OCI-LY7 (cell line): ENCODE results near the gene BANF2. TPM values are rescaled to one million over a fixed set of nuclear protein-coding genes. Genes with fewer than 3 reads are reported as not detected.

Experiments
- BruUV-seq: library from RNA; stranded (reverse); fragments of 400-500 nt; replicated peaks from 2 replicates; lab custom pipeline; 2021; lab: Mats Ljungman, UMichigan
- CTCF ChIA-PET: fragments of 300-600 bp; sonication (Branson Sonifier 250); formaldehyde crosslinking; loops from one replicate; lab custom pipeline; 2022; ENCODE audit warnings: antibody characterized with exemption; ENCODE audit not compliant: unreplicated experiment; lab: Charles Lee
- POLR2A ChIA-PET: fragments of 300-600 bp; sonication (Branson Sonifier 250); formaldehyde crosslinking; loops from one replicate; lab custom pipeline; 2022; ENCODE audit warnings: antibody characterized with exemption; lab: Charles Lee
- DNase-seq: peaks from one replicate; pipeline ENCODE4 v3.0.0-alpha.2; 2015; ENCODE audit warnings: low spot score
- H2AFZ ChIP-seq: fragments of 200-600 bp; sonication (generic), shearing (Covaris generic); 2 replicates; pipeline ENCODE4 v1.6.1; 2014; ENCODE audit warnings: mild to moderate bottlenecking, antibody characterized with exemption, low read length, moderate library complexity
- H3K27ac ChIP-seq: fragments of 200-600 bp; sonication (generic); 2 replicates; pipeline ENCODE4 v1.5.1; 2014; ENCODE audit warnings: mixed run types, low read depth, mild to moderate bottlenecking, moderate library complexity, low read length, inconsistent platforms; ENCODE audit not compliant: poor library complexity, severe bottlenecking
- H3K36me3 ChIP-seq: fragments of 200-600 bp; sonication (generic); 2 replicates; pipeline ENCODE4 v1.6.1; 2014; ENCODE audit warnings: mild to moderate bottlenecking, antibody characterized with exemption, low read length, moderate library complexity, mixed read lengths; ENCODE audit not compliant: insufficient read depth
- H3K4me1 ChIP-seq: fragments of 200-600 bp; sonication (generic); 2 replicates; pipeline ENCODE4 v1.5.1; 2014; ENCODE audit warnings: mild to moderate bottlenecking, low read length; ENCODE audit not compliant: insufficient read depth, poor library complexity, severe bottlenecking
- H3K4me2 ChIP-seq: fragments of 200-600 bp; sonication (generic); 2 replicates; pipeline ENCODE4 v1.6.1; 2014; ENCODE audit warnings: mild to moderate bottlenecking, low read length
- H3K4me3 ChIP-seq: fragments of 200-600 bp; sonication (generic); 2 replicates; pipeline ENCODE4 v1.5.1; 2014; ENCODE audit warnings: mild to moderate bottlenecking, low read depth, low read length; ENCODE audit not compliant: poor library complexity, severe bottlenecking
- H3K79me2 ChIP-seq: fragments of 200-600 bp; sonication (generic); 2 replicates; pipeline ENCODE4 v1.6.1; 2016; ENCODE audit warnings: low read depth, mild to moderate bottlenecking, low read length, moderate library complexity, mixed read lengths; ENCODE audit not compliant: insufficient read depth
- H3K9me2 ChIP-seq: fragments of 200-600 bp; sonication (generic); 2 replicates; pipeline ENCODE4 v1.6.1; 2016; ENCODE audit warnings: mild to moderate bottlenecking, low read length, mixed read lengths; ENCODE audit not compliant: insufficient read depth
- H3K9me3 ChIP-seq: fragments of 200-600 bp; sonication (generic); 2 replicates; pipeline ENCODE4 v1.6.1; 2014; ENCODE audit warnings: mild to moderate bottlenecking, mixed run types, low read length, mixed read lengths
- H4K20me1 ChIP-seq: fragments of 200-600 bp; sonication (generic); 2 replicates; pipeline ENCODE4 v1.6.1; 2014; ENCODE audit warnings: mild to moderate bottlenecking, antibody characterized with exemption, low read length, moderate library complexity, mixed read lengths; ENCODE audit not compliant: insufficient read depth
- EZH2phosphoT487 ChIP-seq: fragments of 200-600 bp; sonication (generic); IDR thresholded peaks from 2 replicates; pipeline ENCODE4 v1.6.1; 2018; ENCODE audit warnings: low read depth, borderline replicate concordance, mild to moderate bottlenecking, mixed run types, antibody characterized with exemption, low read length, moderate library complexity, mixed read lengths
- intact Hi-C: fragments of 100-400 bp; cut with micrococcal nuclease; formaldehyde crosslinking; loops from one replicate; pipeline ENCODE4 v1.10.0; 2022; ENCODE audit not compliant: unreplicated experiment
- total RNA-seq, 2 experiments: library from RNA; depleted of rRNA in 1 of 2; stranded (reverse); fragments of >200 nt in 1 of 2; shearing (Covaris generic) in 1 of 2; gene quantifications; 2 replicates each; pipeline ENCODE4 v1.2.3, GENCODE V29; 2014 to 2022
- TF ChIP-seq, protein P1 (sequence below): fragments of 200-600 bp; sonication (generic); conservative IDR thresholded peaks from 2 replicates; pipeline ENCODE4 v1.5.1; 2014; ENCODE audit warnings: mild to moderate bottlenecking, antibody characterized with exemption, low read length, moderate library complexity, mixed read lengths

The BANF2 gene
- total RNA-seq, 2 experiments from 2014 or later, result not detected

DNA sequence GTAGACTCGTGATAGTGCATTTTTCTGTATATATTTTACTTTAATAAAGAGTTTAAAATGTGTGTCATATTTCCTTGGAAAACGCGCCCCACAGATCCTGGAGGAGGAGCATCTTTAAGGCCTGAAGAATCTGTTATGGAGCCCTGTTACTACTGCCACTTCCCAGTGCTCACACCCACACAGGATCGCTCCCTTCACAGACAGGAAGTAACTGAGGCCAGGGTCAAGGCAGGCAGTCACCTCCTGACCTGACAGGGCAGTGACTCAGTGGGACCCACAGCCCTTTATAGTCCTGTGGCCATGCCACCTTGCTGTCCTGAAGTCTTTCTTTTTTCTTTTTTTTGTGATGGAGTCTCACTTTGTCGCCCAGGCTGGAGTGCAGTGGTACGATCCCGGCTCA, 26.7 kb upstream of the BANF2 start:
- peaks cover 5% of the 10 kb centered on the region for H3K36me3 ChIP-seq
- ChIA-PET CTCF (no interaction called here), POLR2A (no interaction called here)
- BruUV-seq, result no TSS peak
- no peak for DNase-seq
- H3K9me3 ChIP-seq, result no peaks in the 10 kb centered on the region
- no peak overlapping the region for H3K27ac ChIP-seq
- H2AFZ ChIP-seq, result no peak overlapping the region
- H4K20me1 ChIP-seq, result no peaks in the 10 kb centered on the region
- TF ChIP-seq, protein P1, sequence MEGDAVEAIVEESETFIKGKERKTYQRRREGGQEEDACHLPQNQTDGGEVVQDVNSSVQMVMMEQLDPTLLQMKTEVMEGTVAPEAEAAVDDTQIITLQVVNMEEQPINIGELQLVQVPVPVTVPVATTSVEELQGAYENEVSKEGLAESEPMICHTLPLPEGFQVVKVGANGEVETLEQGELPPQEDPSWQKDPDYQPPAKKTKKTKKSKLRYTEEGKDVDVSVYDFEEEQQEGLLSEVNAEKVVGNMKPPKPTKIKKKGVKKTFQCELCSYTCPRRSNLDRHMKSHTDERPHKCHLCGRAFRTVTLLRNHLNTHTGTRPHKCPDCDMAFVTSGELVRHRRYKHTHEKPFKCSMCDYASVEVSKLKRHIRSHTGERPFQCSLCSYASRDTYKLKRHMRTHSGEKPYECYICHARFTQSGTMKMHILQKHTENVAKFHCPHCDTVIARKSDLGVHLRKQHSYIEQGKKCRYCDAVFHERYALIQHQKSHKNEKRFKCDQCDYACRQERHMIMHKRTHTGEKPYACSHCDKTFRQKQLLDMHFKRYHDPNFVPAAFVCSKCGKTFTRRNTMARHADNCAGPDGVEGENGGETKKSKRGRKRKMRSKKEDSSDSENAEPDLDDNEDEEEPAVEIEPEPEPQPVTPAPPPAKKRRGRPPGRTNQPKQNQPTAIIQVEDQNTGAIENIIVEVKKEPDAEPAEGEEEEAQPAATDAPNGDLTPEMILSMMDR, result no peak
- TF ChIP-seq EZH2phosphoT487, result no peak
- H3K4me3 ChIP-seq, result no peak overlapping the region
- no peaks in the 10 kb centered on the region for H3K79me2 ChIP-seq
- intact Hi-C loops, result no loop called here
- no peaks in the 10 kb centered on the region for H3K4me1 ChIP-seq
- no peak overlapping the region for H3K4me2 ChIP-seq
- no peaks in the 10 kb centered on the region for H3K9me2 ChIP-seq

- no TSS peak for BruUV-seq
- Histone ChIP-seq H4K20me1 (no peaks in the 10 kb centered on the region), H3K9me3 (no peaks in the 10 kb centered on the region), H3K9me2 (no peaks in the 10 kb centered on the region), H2AFZ (no peak overlapping the region), H3K4me1 (peaks cover under 1% of the 10 kb centered on the region), H3K4me2 (no peak overlapping the region), H3K79me2 (no peaks in the 10 kb centered on the region), H3K36me3 (peaks cover 5% of the 10 kb centered on the region), H3K4me3 (no peak overlapping the region), H3K27ac (no peak overlapping the region)
- TF ChIP-seq, protein P1, result no peak
- no peak for TF ChIP-seq EZH2phosphoT487
- CTCF ChIA-PET, result no interaction called here
- intact Hi-C loops, result no loop called here
- no peak for DNase-seq
- POLR2A ChIA-PET, result no interaction called here
These were observed 24.8 kb upstream of the BANF2 start for GRCh38 chr20:17674722-17675518.
